KMS-11 (cell line): ENCODE results near the gene IL17C.

Source experiments
- H2AFZ ChIP-seq: fragments of 200-600 bp; sonication (generic); 2 replicates; pipeline ENCODE4 v1.6.1; 2016; ENCODE audit warnings: antibody characterized with exemption, mixed run types, low read depth
- H3K27ac ChIP-seq: fragments of 200-600 bp; sonication (generic); 2 replicates; pipeline ENCODE4 v1.6.1; 2016; ENCODE audit warnings: mild to moderate bottlenecking, mixed run types
- H3K27me3 ChIP-seq: fragments of 200-600 bp; sonication (generic); 2 replicates; pipeline ENCODE4 v1.6.1; 2017; ENCODE audit warnings: mild to moderate bottlenecking, low read depth, mixed run types, moderate library complexity; ENCODE audit not compliant: insufficient read depth
- H3K36me3 ChIP-seq: fragments of 200-600 bp; sonication (generic); 2 replicates; pipeline ENCODE4 v1.6.1; 2017; ENCODE audit warnings: mild to moderate bottlenecking, mixed run types; ENCODE audit not compliant: insufficient read depth
- H3K4me1 ChIP-seq: fragments of 200-600 bp; sonication (generic); 2 replicates; pipeline ENCODE4 v1.6.1; 2016; ENCODE audit warnings: mild to moderate bottlenecking, low read depth, mixed run types; ENCODE audit not compliant: poor library complexity, severe bottlenecking
- H3K4me2 ChIP-seq: fragments of 200-600 bp; sonication (generic); 2 replicates; pipeline ENCODE4 v1.7.0; 2016; ENCODE audit warnings: mild to moderate bottlenecking, mixed run types
- H3K4me3 ChIP-seq: fragments of 200-600 bp; sonication (generic); IDR thresholded peaks from 2 replicates; pipeline ENCODE4 v1.6.1; 2017; ENCODE audit warnings: low read depth, low read length, mixed read lengths; ENCODE audit not compliant: insufficient read depth
- H3K79me2 ChIP-seq: fragments of 200-600 bp; sonication (generic); 2 replicates; pipeline ENCODE4 v1.6.1; 2016; ENCODE audit warnings: low read depth, mixed run types; ENCODE audit not compliant: insufficient read depth
- H3K9ac ChIP-seq: fragments of 200-600 bp; sonication (generic); 2 replicates; pipeline ENCODE4 v1.6.1; 2016; ENCODE audit warnings: mild to moderate bottlenecking, mixed run types
- H4K20me1 ChIP-seq: fragments of 200-600 bp; sonication (generic); 2 replicates; pipeline ENCODE4 v1.6.1; 2016; ENCODE audit warnings: mild to moderate bottlenecking, mixed run types; ENCODE audit not compliant: insufficient read depth
- TF ChIP-seq, protein P1 (sequence below): fragments of 200-600 bp; sonication (generic); conservative IDR thresholded peaks from 2 replicates; pipeline ENCODE4 v1.6.1; 2017; ENCODE audit warnings: low read depth, mild to moderate bottlenecking, antibody characterized with exemption, low read length, moderate library complexity, mixed read lengths

The IL17C gene

GRCh38 chr16:88630433-88630832 is 7.9 kb upstream of the IL17C start:
- peaks cover 7% of the 10 kb centered on the region; the same call in 1 of the 2 replicates for H3K27me3 ChIP-seq
- no peak overlapping the region for H3K4me3 ChIP-seq
- peaks cover 22% of the 10 kb centered on the region for H3K4me1 ChIP-seq
- no peak overlapping the region for H3K9ac ChIP-seq
- no peak overlapping the region for H2AFZ ChIP-seq
- no peaks in the 10 kb centered on the region for H3K36me3 ChIP-seq
- H3K79me2 ChIP-seq: no peaks in the 10 kb centered on the region
- no peaks in the 10 kb centered on the region for H4K20me1 ChIP-seq
- TF ChIP-seq, protein P1, sequence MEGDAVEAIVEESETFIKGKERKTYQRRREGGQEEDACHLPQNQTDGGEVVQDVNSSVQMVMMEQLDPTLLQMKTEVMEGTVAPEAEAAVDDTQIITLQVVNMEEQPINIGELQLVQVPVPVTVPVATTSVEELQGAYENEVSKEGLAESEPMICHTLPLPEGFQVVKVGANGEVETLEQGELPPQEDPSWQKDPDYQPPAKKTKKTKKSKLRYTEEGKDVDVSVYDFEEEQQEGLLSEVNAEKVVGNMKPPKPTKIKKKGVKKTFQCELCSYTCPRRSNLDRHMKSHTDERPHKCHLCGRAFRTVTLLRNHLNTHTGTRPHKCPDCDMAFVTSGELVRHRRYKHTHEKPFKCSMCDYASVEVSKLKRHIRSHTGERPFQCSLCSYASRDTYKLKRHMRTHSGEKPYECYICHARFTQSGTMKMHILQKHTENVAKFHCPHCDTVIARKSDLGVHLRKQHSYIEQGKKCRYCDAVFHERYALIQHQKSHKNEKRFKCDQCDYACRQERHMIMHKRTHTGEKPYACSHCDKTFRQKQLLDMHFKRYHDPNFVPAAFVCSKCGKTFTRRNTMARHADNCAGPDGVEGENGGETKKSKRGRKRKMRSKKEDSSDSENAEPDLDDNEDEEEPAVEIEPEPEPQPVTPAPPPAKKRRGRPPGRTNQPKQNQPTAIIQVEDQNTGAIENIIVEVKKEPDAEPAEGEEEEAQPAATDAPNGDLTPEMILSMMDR: no peak
- no peak overlapping the region for H3K4me2 ChIP-seq
- H3K27ac ChIP-seq: no peak overlapping the region

DNA sequence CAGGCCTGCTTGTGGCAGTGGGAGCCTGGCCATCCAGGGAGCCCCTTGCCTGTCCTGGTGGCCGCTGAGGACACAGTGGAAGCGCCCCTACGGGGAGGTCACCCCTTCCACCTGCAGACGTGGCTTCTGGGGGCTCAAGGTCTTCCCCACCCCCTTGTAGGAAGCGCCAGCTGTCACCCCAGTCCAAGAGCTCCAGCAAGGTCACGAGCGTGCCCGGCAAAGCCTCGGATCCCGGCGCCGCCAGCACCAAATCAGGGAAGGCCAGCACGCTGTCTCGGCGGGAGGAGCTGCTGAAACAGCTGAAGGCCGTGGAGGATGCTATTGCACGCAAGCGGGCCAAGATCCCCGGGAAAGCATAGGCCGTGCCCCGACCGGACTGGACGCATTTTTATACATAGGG is 7.4 kb upstream of the IL17C start:
- no peaks in the 10 kb centered on the region for H3K79me2 ChIP-seq
- TF ChIP-seq, protein P1: no peak
- H3K4me2 ChIP-seq: no peak overlapping the region
- H3K27me3 ChIP-seq: peaks cover 12% of the 10 kb centered on the region; the same call in 1 of the 2 replicates
- no peak overlapping the region for H3K27ac ChIP-seq
- no peak overlapping the region for H2AFZ ChIP-seq
- H3K36me3 ChIP-seq: no peaks in the 10 kb centered on the region
- H3K4me1 ChIP-seq: peaks cover 22% of the 10 kb centered on the region
- H4K20me1 ChIP-seq: no peaks in the 10 kb centered on the region
- H3K9ac ChIP-seq: no peak overlapping the region
- no peak overlapping the region for H3K4me3 ChIP-seq

DNA sequence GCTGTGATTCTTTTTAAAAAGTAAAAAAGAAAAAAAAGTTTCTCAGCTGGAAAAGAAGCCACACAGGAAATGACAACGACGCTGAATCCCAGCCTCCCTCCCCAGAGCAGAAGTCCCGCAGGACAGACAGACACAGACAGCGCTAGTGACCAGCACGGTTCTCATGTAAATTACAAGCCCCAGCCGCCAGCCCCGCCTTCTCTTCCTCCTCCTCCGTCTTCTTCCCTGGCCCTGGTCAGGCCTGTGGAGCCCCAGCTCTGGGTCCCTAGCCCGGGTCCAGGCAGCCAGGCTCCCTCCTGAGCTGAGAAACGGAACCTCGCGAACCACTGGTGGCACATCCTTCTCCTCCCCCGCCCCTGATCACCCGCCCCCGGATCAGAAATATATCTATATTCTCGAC is 7.0 kb upstream of the IL17C start:
- H4K20me1 ChIP-seq: no peaks in the 10 kb centered on the region
- H3K36me3 ChIP-seq: no peaks in the 10 kb centered on the region
- H3K9ac ChIP-seq: no peak overlapping the region
- H3K4me2 ChIP-seq: no peak overlapping the region
- H3K27ac ChIP-seq: no peak overlapping the region
- no peak overlapping the region for H3K4me3 ChIP-seq
- no peaks in the 10 kb centered on the region for H3K79me2 ChIP-seq
- no peak overlapping the region for H2AFZ ChIP-seq
- TF ChIP-seq, protein P1: no peak
- peaks cover 16% of the 10 kb centered on the region; the same call in 1 of the 2 replicates for H3K27me3 ChIP-seq
- H3K4me1 ChIP-seq: peaks cover 22% of the 10 kb centered on the region

- Histone ChIP-seq H3K27ac (no peak overlapping the region), H3K79me2 (no peaks in the 10 kb centered on the region), H3K4me3 (no peak overlapping the region), H2AFZ (no peak overlapping the region), H4K20me1 (no peaks in the 10 kb centered on the region), H3K27me3 (peaks cover 19% of the 10 kb centered on the region; the same call in 1 of the 2 replicates), H3K4me1 (peaks cover 22% of the 10 kb centered on the region), H3K36me3 (no peaks in the 10 kb centered on the region), H3K9ac (no peak overlapping the region), H3K4me2 (no peak overlapping the region)
- TF ChIP-seq, protein P1: no peak
Measured at GRCh38 chr16:88631920-88632586, 6.3 kb upstream of the IL17C start.
